ENCODE measurements around the gene EP400. TPM values are rescaled to one million over a fixed set of nuclear protein-coding genes. Genes with fewer than 3 reads are reported as not detected.

Gene EP400
- total and polyA plus RNA-seq, 2 of the 4 experiments (the other 2 are of a cell fraction), result 4.3 to 11.4 TPM

DNA sequence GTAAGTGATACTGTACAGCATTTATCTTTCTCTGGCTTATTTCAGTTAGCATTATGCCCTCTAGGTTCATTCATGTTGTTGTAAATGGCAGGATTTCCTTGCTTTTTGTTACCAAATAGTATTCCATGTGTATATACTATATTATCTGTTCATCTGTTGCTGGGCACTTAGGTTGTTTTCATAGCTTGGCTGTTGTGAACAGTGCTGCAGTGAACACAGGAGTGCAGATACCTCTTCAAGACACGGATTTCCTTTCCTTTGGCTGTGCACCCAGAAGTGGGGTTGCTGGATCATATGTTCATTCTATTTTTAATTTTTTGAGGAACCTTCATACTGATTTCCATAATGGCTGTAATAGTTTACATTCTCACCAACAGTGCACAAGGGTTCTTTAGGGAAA lies 21.5 kb downstream of the EP400 start:
- no TSS peak for BruUV-seq (replicated peaks)
- dilution Hi-C loops (cut with HindIII; ENCODE audit: low sequenced_read_pairs, unreplicated experiment) (no loop called here), in situ Hi-C loops (cut with MboI; ENCODE audit: low sequenced_read_pairs) (no loop called here), intact Hi-C loops (cut with micrococcal nuclease) (no loop called here)
- Histone ChIP-seq H4K20me1 (ENCODE audit: insufficient read depth, low read length) (peaks cover 19% of the 10 kb centered on the region), H4K91ac (ENCODE audit: insufficient read depth, low read depth, low read length) (no peak overlapping the region), H3K79me1 (ENCODE audit: low read depth in 1 of 2, low read length in 2 of 2) (peaks cover 33 to 51% of the 10 kb centered on the region in 2 experiments), H3K56ac (ENCODE audit: extremely low read depth, insufficient read depth, low read length) (no peak overlapping the region), H4K5ac (ENCODE audit: low read depth, low read length) (no peak overlapping the region), H3K9ac (ENCODE audit: low read depth, low read length) (no peak overlapping the region), H3K4me2 (ENCODE audit: low read depth, low read length) (no peak overlapping the region), H2BK20ac (ENCODE audit: low read depth, low read length) (no peak overlapping the region), H3K9me1 (ENCODE audit: insufficient read depth, low read length) (peaks cover 7% of the 10 kb centered on the region), H3K27me3 (ENCODE audit: control insufficient read depth, insufficient read depth, low read length) (no peaks in the 10 kb centered on the region), H2AK5ac (ENCODE audit: low read depth, low read length) (no peak overlapping the region), H3K4me1 (ENCODE audit: control insufficient read depth, insufficient read depth, low read length) (peaks cover under 1% of the 10 kb centered on the region), H3K9me3 (ENCODE audit: control insufficient read depth, insufficient read depth, low read length) (no peaks in the 10 kb centered on the region), H2AFZ (replicated peaks; ENCODE audit: low read length, poor library complexity) (no peak overlapping the region), H3K4ac (ENCODE audit: low read depth, low read length) (no peak overlapping the region), H4K8ac (ENCODE audit: low read depth in 2 of 2, low read length in 2 of 2) (no peak overlapping the region), H2BK15ac (ENCODE audit: low read depth, low read length) (no peak overlapping the region), H3K27ac (ENCODE audit: insufficient read depth, low read length) (no peak overlapping the region), H2BK5ac (ENCODE audit: low read depth, low read length, poor library complexity, severe bottlenecking) (no peak overlapping the region), H3K23ac (ENCODE audit: low read depth, low read length) (no peak overlapping the region), H3K36me3 (ENCODE audit: control insufficient read depth, insufficient read depth, low read length) (no peaks in the 10 kb centered on the region), H3K18ac (ENCODE audit: low read depth, low read length) (no peak overlapping the region), H2BK120ac (ENCODE audit: low read depth, low read length) (no peak overlapping the region), H3K4me3 (ENCODE audit: insufficient read depth, low read depth, low read length) (no peak overlapping the region), H3K14ac (replicated peaks; ENCODE audit: low read depth, low read length) (no peak overlapping the region), H2AK9ac (replicated peaks; ENCODE audit: low read depth, low read length, poor library complexity) (no peak overlapping the region)
- DNase-seq (no peak), ATAC-seq (ENCODE audit: low read depth) (no peak; the same call in 1 of the 2 replicates)
- no CpG with 5 or more reads among the region's 1 CpG for WGBS, 2 experiments (ENCODE audit: extremely low coverage in 2 of 2, insufficient read length in 1 of 2)
- ChIA-PET POLR2A (ENCODE audit: unreplicated experiment) (no interaction called here), CTCF (no interaction called here)
- TF ChIP-seq POLR2A (IDR thresholded peaks at IDR 0.05; ENCODE audit: low read depth, low read length) (no peak), MXI1 (IDR thresholded peaks at IDR 0.05; ENCODE audit: borderline replicate concordance, low read depth, low read length) (no peak), CEBPB (IDR thresholded peaks at IDR 0.05; ENCODE audit: low read depth, low read length) (no peak), SMC3 (IDR thresholded peaks at IDR 0.05; ENCODE audit: low read depth, low read length) (no peak), MAZ (IDR thresholded peaks at IDR 0.05; ENCODE audit: borderline replicate concordance, low read depth, low read length) (no peak), FOS (IDR thresholded peaks at IDR 0.05; ENCODE audit: low read depth, low read length) (no peak), BHLHE40 (IDR thresholded peaks at IDR 0.05; ENCODE audit: low read depth, low read length) (no peak), NFE2L2 (IDR thresholded peaks at IDR 0.05; ENCODE audit: low read depth, low read length) (no peak), RAD21 (IDR thresholded peaks at IDR 0.05; ENCODE audit: low read length) (no peak), MAFK (IDR thresholded peaks at IDR 0.05; ENCODE audit: low read depth, low read length) (no peak), RCOR1 (IDR thresholded peaks at IDR 0.05; ENCODE audit: insufficient replicate concordance, low read length) (no peak), CHD1 (IDR thresholded peaks at IDR 0.05; ENCODE audit: low read depth, low read length) (no peak), RFX5 (IDR thresholded peaks at IDR 0.05; ENCODE audit: low read depth, low read length) (no peak)
- TF ChIP-seq, protein P1, sequence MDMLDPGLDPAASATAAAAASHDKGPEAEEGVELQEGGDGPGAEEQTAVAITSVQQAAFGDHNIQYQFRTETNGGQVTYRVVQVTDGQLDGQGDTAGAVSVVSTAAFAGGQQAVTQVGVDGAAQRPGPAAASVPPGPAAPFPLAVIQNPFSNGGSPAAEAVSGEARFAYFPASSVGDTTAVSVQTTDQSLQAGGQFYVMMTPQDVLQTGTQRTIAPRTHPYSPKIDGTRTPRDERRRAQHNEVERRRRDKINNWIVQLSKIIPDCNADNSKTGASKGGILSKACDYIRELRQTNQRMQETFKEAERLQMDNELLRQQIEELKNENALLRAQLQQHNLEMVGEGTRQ (IDR thresholded peaks at IDR 0.05; ENCODE audit: low read depth, low read length), result no peak
- TF ChIP-seq, protein P2, sequence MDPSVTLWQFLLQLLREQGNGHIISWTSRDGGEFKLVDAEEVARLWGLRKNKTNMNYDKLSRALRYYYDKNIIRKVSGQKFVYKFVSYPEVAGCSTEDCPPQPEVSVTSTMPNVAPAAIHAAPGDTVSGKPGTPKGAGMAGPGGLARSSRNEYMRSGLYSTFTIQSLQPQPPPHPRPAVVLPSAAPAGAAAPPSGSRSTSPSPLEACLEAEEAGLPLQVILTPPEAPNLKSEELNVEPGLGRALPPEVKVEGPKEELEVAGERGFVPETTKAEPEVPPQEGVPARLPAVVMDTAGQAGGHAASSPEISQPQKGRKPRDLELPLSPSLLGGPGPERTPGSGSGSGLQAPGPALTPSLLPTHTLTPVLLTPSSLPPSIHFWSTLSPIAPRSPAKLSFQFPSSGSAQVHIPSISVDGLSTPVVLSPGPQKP (IDR thresholded peaks at IDR 0.05; ENCODE audit: borderline replicate concordance, low read depth, low read length), result no peak
- TF ChIP-seq, protein P3, sequence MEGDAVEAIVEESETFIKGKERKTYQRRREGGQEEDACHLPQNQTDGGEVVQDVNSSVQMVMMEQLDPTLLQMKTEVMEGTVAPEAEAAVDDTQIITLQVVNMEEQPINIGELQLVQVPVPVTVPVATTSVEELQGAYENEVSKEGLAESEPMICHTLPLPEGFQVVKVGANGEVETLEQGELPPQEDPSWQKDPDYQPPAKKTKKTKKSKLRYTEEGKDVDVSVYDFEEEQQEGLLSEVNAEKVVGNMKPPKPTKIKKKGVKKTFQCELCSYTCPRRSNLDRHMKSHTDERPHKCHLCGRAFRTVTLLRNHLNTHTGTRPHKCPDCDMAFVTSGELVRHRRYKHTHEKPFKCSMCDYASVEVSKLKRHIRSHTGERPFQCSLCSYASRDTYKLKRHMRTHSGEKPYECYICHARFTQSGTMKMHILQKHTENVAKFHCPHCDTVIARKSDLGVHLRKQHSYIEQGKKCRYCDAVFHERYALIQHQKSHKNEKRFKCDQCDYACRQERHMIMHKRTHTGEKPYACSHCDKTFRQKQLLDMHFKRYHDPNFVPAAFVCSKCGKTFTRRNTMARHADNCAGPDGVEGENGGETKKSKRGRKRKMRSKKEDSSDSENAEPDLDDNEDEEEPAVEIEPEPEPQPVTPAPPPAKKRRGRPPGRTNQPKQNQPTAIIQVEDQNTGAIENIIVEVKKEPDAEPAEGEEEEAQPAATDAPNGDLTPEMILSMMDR (conservative IDR thresholded peaks at IDR 0.05; ENCODE audit: low read depth, low read length), result no peak
